Activated CD4-positive, alpha-beta T cell treated with anti-CD3 and anti-CD28 coated beads for 36 hours (primary cell): Measurements from ENCODE around the gene REM2. TPM values are rescaled to one million over a fixed set of nuclear protein-coding genes. Genes with fewer than 3 reads are reported as not detected.
A peak's percentile ranks its signal among the peaks of the same experiment; 100 is the strongest.

Experiments used
- ATAC-seq: fragments of 200-7000 bp; cut with Tn5 transposase; one replicate; pipeline ENCODE4 v1.10.0; 2021; ENCODE audit warnings: mild to moderate bottlenecking, moderate library complexity
- CTCF ChIA-PET: fragments of 350-600 bp; sonication (Branson Sonifier 250); formaldehyde crosslinking; loops from one replicate; lab custom pipeline; 2021; ENCODE audit warnings: antibody characterized with exemption; lab: Charles Lee
- POLR2A ChIA-PET: fragments of 350-600 bp; sonication (Branson Sonifier 250); formaldehyde crosslinking; loops from one replicate; lab custom pipeline; 2021; ENCODE audit warnings: antibody characterized with exemption, inconsistent platforms; lab: Charles Lee
- DNase-seq: peaks from one replicate; pipeline ENCODE4 v3.0.0-alpha.2; 2020
- H3K27ac Mint-ChIP-seq: one replicate; pipeline ENCODE4 v1.8.0; 2021; ENCODE audit warnings: mixed read lengths
- H3K27me3 Mint-ChIP-seq: one replicate; pipeline ENCODE4 v1.8.0; 2021; ENCODE audit warnings: mixed read lengths
- H3K36me3 Mint-ChIP-seq: one replicate; pipeline ENCODE4 v1.8.0; 2021; ENCODE audit warnings: low read depth, mixed read lengths
- H3K4me1 Mint-ChIP-seq: one replicate; pipeline ENCODE4 v1.8.0; 2021; ENCODE audit warnings: mixed read lengths
- H3K4me3 Mint-ChIP-seq: one replicate; pipeline ENCODE4 v1.8.0; 2021; ENCODE audit warnings: mild to moderate bottlenecking, moderate library complexity, mixed read lengths
- H3K9me3 Mint-ChIP-seq: one replicate; pipeline ENCODE4 v1.8.0; 2021; ENCODE audit warnings: low read depth, mixed read lengths
- intact Hi-C, 2 experiments: fragments of 100-400 bp; cut with DNase I in 1 of 2; cut with micrococcal nuclease in 1 of 2; formaldehyde crosslinking; loops; one replicate each; pipeline versions ENCODE4 v1.14.2 to v1.15.1; 2022 to 2024; cut with DNase I, micrococcal nuclease
- total RNA-seq, 2 experiments: library from RNA; stranded (reverse); gene quantifications; one replicate each; pipeline ENCODE4 v1.2.3, GENCODE V29; 2021

The REM2 gene
- total RNA-seq, 2 experiments from 2014 or later, result 0.33 to 0.48 TPM

DNA sequence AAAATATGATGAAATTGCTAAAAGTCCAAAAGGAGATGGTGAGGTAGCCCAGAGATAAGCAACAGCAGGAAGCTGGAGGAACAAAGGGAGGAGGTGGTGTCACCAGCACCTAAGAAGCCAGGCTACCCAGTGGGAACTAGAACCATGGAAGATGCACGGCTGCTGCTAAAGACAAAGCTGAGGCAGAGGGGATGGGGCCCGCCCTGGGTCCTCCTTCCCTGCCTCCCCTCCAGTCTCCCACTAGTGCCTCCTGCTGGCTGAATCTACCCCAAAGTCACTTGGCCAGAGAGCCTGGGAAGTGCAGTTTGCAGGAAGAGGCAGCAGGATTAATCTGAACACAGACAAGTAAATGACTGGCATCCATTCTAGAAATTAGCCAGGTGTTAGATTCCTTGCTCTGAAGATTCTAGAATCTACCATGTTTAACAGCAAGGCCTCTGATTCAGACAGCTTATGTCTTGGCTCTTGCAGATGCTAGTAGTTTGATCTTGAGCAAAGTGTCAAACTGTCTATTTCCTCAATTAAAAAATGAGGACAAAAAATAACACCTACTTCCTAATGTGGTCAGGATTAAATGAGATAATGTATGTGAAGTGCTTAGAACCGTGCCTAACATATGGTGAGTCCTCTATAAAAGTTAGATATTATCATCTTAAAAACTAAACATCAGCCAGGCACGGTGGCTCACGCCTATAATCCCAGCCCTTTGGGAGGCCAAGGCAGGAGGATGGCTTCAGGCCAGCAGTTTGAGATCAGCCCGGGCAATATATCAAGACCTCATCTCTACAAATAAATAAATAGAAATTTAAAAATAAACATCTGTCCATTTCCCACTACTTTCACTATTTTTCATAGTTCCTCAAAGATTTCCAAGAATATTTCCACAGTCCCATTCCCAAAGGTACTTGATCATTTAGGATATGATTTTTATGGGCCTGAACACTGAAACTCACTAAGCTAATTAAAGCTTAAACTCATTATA is 17.3 kb upstream of the REM2 start:
- Mint-ChIP-seq H3K36me3 (no peaks in the 10 kb centered on the region), H3K27me3 (no peaks in the 10 kb centered on the region), H3K27ac (no peak overlapping the region), H3K4me1 (peaks cover 20% of the 10 kb centered on the region), H3K4me3 (no peak overlapping the region), H3K9me3 (no peaks in the 10 kb centered on the region)
- DNase-seq (peak; percentile 54), ATAC-seq (peak; percentile 49)
- ChIA-PET POLR2A (interaction anchor here (0.6 kb wide), 1 partner anchor 36 kb away, joined by 3 read pairs; no protein-coding TSS in a partner anchor), CTCF (interaction anchor here (0.9 to 4.4 kb wide), 8 partner anchors 8 to 1009 kb away, joined by 3 to 23 read pairs (median 4); no protein-coding TSS in a partner anchor)
- intact Hi-C loops, result no loop called here

DNA sequence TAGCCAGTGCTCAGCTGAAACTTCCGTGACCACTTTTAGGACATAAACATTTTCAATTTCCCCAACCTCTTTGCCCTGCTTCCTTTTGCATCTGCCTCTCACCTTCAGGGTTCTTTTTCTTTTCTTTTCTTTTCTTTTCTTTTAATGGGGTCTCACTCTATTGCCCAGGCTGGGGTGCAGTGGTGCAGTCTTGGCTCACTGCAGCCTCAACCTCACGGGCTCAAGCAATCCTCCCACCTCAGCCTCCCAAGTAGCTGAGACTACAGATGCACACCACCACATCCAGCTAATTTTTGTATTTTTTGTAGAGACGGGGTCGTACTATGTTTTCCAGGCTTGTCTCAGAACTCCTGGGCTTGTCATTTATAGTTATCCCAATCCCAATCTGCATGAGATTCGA is 16.1 kb upstream of the REM2 start:
- CTCF ChIA-PET, result interaction anchor here (0.9 to 4.1 kb wide), 5 partner anchors 12 to 1010 kb away, joined by 3 to 18 read pairs (median 4); no protein-coding TSS in a partner anchor
- intact Hi-C loops, result no loop called here
- ATAC-seq, result no peak
- no peak for DNase-seq
- H3K36me3 Mint-ChIP-seq, result no peaks in the 10 kb centered on the region
- H3K4me1 Mint-ChIP-seq, result peaks cover 24% of the 10 kb centered on the region
- POLR2A ChIA-PET, result no interaction called here
- H3K27me3 Mint-ChIP-seq, result no peaks in the 10 kb centered on the region
- H3K27ac Mint-ChIP-seq, result no peak overlapping the region
- no peaks in the 10 kb centered on the region for H3K9me3 Mint-ChIP-seq
- H3K4me3 Mint-ChIP-seq, result no peak overlapping the region

DNA sequence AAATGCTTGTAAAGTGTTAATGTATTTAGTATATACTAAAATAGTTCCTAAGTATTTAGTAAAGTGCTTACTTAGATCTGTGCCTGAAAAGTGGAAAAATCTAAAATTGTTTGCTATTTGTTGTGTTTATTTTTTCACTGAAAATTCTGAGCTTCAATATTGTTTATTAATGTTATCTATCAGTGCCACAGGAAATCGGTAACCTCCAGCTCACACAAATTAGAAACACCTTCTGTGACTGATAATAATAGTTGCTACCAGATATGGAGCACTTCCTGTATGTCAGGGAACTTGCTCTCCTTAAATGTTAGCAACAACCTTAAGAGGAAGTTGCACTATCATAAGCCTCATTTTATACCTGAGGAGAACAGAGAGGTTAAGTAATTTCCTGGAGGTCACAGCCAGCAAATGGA is 12.2 kb upstream of the REM2 start:
- ChIA-PET POLR2A (interaction anchor here (0.6 to 1.4 kb wide), 12 partner anchors 19 to 1359 kb away, joined by 3 to 9 read pairs (median 3); partner anchors contain the start of genes CHMP4A, DAD1, METTL3 and RBM23), CTCF (interaction anchor here (0.9 to 6.7 kb wide), 11 partner anchors 12 to 300 kb away, joined by 3 to 111 read pairs (median 7); partner anchors contain the start of genes PRMT5, RBM23 and REM2)
- H3K9me3 Mint-ChIP-seq, result no peaks in the 10 kb centered on the region
- H3K36me3 Mint-ChIP-seq, result peaks cover 20% of the 10 kb centered on the region
- H3K4me1 Mint-ChIP-seq, result peaks cover 34% of the 10 kb centered on the region
- H3K27me3 Mint-ChIP-seq, result no peaks in the 10 kb centered on the region
- no peak for DNase-seq
- peak overlapping the region; percentile 99 for H3K27ac Mint-ChIP-seq
- ATAC-seq, result peak; percentile 77
- H3K4me3 Mint-ChIP-seq, result peak overlapping the region; percentile 88
- intact Hi-C loops, result loop anchor here (1.0 to 5.0 kb wide), 15 partner anchors 16 to 315 kb away; partner anchors contain the start of genes PRMT5 (in 2 of the 2), ACIN1 (in 1 of the 2), AJUBA (in 1 of the 2) and C14orf119 (in 1 of the 2)

DNA sequence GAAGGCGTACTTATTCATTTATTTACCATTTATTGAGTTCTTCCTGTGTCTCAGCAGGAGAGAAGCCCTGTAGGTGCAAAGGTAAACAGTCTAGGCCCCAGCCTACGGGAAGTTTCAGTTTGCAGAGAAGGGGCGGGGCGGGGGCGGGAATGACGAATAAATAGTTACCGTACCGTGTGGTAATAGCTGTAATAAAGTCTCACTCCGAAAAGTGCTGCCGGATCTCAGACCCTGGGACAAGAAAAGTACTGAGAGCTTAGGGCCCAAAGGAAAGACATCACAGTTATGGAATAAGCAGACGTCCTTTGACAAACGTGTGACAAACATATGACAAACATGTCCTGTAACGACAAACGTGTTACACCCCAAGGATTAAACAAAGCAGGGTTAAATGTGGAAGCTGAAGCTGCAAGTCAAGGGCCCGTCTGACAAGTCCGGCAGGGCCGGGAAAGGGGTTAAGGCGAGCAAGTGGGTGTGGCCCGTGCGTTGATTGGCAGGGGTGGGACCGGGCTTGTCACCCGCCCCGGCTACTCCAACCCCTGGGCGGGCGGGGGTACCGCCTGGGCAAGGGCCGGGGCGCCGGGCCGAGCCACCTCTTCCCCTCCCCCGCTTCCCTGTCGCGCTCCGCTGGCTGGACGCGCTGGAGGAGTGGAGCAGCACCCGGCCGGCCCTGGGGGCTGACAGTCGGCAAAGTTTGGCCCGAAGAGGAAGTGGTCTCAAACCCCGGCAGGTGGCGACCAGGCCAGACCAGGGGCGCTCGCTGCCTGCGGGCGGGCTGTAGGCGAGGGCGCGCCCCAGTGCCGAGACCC is 11.6 kb upstream of the REM2 start, which contains the start of gene LRP10:
LRP10 (plus strand) TSS at position 517 of the 809 bp plus-strand sequence. CDS start 564 bp downstream, outside the sequence.
- intact Hi-C loops, result loop anchor here (1.0 to 5.0 kb wide), 18 partner anchors 15 to 315 kb away; partner anchors contain the start of genes AJUBA (in 2 of the 2), PRMT5 (in 2 of the 2), ACIN1 (in 1 of the 2) and C14orf119 (in 1 of the 2)
- peaks cover 37% of the 10 kb centered on the region for H3K4me1 Mint-ChIP-seq
- peak within 1 kb of the TSS; percentile 88 for H3K4me3 Mint-ChIP-seq
- no peaks in the 10 kb centered on the region for H3K9me3 Mint-ChIP-seq
- ChIA-PET POLR2A (interaction anchor here (0.6 to 1.4 kb wide), 10 partner anchors 18 to 1360 kb away, joined by 3 to 9 read pairs (median 3); partner anchors contain the start of genes CHMP4A, DAD1, METTL3 and RBM23), CTCF (interaction anchor here (0.6 to 6.7 kb wide), 21 partner anchors 8 to 1019 kb away, joined by 3 to 111 read pairs (median 6); partner anchors contain the start of genes PRMT5, RBM23 and REM2)
- peak; percentile 80 for ATAC-seq
- H3K27ac Mint-ChIP-seq, result peak within 1 kb of the TSS; percentile 99
- no peaks in the 10 kb centered on the region for H3K27me3 Mint-ChIP-seq
- DNase-seq, result peak; percentile 92
- H3K36me3 Mint-ChIP-seq, result peaks cover 26% of the 10 kb centered on the region

DNA sequence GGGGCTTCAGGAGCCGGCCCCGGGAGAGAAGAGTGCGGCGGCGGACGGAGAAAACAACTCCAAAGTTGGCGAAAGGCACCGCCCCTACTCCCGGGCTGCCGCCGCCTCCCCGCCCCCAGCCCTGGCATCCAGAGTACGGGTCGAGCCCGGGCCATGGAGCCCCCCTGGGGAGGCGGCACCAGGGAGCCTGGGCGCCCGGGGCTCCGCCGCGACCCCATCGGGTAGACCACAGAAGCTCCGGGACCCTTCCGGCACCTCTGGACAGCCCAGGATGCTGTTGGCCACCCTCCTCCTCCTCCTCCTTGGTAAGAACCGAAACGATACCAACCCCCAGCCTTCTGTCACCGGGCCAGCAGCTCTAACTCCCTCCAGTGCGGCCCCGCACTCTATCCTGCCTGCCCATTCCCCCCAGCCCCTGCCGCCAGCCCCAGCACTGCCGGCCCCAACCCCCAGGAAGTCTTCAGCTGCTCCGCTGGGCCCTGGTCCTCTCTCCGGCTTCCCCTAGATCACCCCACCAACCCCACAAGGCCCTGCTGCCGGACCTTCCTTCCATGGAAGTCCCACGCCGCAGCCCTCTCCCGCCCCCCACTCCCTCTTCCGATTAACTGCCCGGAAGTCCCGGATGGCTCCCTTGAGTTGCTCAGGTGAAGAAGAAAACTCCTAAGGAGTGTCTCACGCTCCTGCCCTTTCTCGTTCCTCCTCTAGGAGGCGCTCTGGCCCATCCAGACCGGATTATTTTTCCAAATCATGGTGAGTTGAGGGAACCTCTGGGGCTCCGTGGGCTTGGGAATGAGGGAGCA is 10.8 kb upstream of the REM2 start:
- intact Hi-C loops, result loop anchor here (1.0 to 5.0 kb wide), 4 partner anchors 15 to 111 kb away; partner anchors contain the start of gene AJUBA (in 2 of the 2)
- Mint-ChIP-seq H3K9me3 (no peaks in the 10 kb centered on the region), H3K4me1 (peaks cover 37% of the 10 kb centered on the region), H3K27ac (peak overlapping the region; percentile 91), H3K4me3 (peak overlapping the region; percentile 88), H3K27me3 (no peaks in the 10 kb centered on the region), H3K36me3 (peaks cover 29% of the 10 kb centered on the region)
- CTCF ChIA-PET, result interaction anchor here (0.6 to 6.7 kb wide), 26 partner anchors 9 to 1020 kb away, joined by 3 to 111 read pairs (median 6); partner anchors contain the start of genes OXA1L, PRMT5, RBM23 and REM2
- ATAC-seq, result peak; percentile 13
- POLR2A ChIA-PET, result interaction anchor here (0.6 to 1.4 kb wide), 4 partner anchors 10 to 365 kb away, joined by 3 to 9 read pairs (median 4); partner anchors contain the start of gene DAD1
- peak; percentile 84 for DNase-seq

DNA sequence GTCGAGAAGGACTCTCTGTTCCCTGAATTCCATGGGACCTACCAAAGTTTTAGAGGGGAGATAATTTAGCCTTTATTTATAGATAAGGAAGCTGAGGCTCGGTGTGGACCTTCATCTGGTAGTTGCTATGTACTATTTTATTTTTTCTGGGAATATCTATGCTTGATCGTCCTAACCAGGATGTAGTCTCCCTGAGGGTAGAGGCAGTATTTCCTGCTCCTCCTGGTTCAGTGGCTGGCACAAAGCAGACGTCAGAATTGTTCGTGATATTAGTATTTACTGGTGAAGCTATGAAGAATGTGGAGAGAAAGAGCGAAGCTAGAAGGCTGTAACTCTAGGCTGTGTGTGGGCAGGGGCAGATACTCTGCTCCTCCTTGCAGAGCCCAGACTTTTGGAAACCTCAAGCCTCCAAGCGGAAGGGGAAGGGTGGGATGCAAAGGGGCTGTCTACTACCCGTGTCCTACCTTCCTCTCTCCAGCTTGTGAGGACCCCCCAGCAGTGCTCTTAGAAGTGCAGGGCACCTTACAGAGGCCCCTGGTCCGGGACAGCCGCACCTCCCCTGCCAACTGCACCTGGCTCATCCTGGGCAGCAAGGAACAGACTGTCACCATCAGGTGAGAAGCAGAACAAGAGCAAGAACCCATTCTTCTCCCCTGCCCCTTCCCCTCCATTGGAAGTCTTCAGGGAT is 10.0 kb upstream of the REM2 start:
- CTCF ChIA-PET, result interaction anchor here (0.6 to 6.7 kb wide), 23 partner anchors 10 to 312 kb away, joined by 3 to 111 read pairs (median 6); partner anchors contain the start of genes CDH24, OXA1L and REM2
- Mint-ChIP-seq H3K4me3 (peak overlapping the region; percentile 88), H3K27ac (peak overlapping the region; percentile 91), H3K27me3 (no peaks in the 10 kb centered on the region), H3K36me3 (peaks cover 29% of the 10 kb centered on the region), H3K9me3 (no peaks in the 10 kb centered on the region), H3K4me1 (peaks cover 37% of the 10 kb centered on the region)
- ATAC-seq, result no peak
- POLR2A ChIA-PET, result interaction anchor here (0.6 to 1.1 kb wide), 3 partner anchors 10 to 14 kb away, joined by 3 to 4 read pairs (median 3); no protein-coding TSS in a partner anchor
- intact Hi-C loops, result loop anchor here (1.0 to 5.0 kb wide), 4 partner anchors 14 to 110 kb away; partner anchors contain the start of gene AJUBA (in 2 of the 2)
- no peak for DNase-seq

DNA sequence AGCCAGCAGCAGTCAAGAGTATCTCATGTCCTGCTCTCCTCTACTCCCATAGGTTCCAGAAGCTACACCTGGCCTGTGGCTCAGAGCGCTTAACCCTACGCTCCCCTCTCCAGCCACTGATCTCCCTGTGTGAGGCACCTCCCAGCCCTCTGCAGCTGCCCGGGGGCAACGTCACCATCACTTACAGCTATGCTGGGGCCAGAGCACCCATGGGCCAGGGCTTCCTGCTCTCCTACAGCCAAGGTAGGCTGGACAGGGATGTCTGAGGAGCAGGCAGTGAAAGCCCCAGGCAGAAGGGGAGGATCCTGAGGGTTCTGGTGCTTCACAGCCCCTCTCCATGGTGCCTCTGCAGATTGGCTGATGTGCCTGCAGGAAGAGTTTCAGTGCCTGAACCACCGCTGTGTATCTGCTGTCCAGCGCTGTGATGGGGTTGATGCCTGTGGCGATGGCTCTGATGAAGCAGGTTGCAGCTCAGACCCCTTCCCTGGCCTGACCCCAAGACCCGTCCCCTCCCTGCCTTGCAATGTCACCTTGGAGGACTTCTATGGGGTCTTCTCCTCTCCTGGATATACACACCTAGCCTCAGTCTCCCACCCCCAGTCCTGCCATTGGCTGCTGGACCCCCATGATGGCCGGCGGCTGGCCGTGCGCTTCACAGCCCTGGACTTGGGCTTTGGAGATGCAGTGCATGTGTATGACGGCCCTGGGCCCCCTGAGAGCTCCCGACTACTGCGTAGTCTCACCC is 7.8 kb upstream of the REM2 start:
- peaks cover 35% of the 10 kb centered on the region for H3K36me3 Mint-ChIP-seq
- H3K4me1 Mint-ChIP-seq, result peaks cover 29% of the 10 kb centered on the region
- no peaks in the 10 kb centered on the region for H3K27me3 Mint-ChIP-seq
- ChIA-PET POLR2A (no interaction called here), CTCF (interaction anchor here (1.4 to 6.7 kb wide), 3 partner anchors 12 to 52 kb away, joined by 5 to 66 read pairs (median 23); no protein-coding TSS in a partner anchor)
- no peak overlapping the region for H3K4me3 Mint-ChIP-seq
- H3K27ac Mint-ChIP-seq, result no peak overlapping the region
- no peaks in the 10 kb centered on the region for H3K9me3 Mint-ChIP-seq
- ATAC-seq (no peak), DNase-seq (no peak)
- intact Hi-C loops, result no loop called here

DNA sequence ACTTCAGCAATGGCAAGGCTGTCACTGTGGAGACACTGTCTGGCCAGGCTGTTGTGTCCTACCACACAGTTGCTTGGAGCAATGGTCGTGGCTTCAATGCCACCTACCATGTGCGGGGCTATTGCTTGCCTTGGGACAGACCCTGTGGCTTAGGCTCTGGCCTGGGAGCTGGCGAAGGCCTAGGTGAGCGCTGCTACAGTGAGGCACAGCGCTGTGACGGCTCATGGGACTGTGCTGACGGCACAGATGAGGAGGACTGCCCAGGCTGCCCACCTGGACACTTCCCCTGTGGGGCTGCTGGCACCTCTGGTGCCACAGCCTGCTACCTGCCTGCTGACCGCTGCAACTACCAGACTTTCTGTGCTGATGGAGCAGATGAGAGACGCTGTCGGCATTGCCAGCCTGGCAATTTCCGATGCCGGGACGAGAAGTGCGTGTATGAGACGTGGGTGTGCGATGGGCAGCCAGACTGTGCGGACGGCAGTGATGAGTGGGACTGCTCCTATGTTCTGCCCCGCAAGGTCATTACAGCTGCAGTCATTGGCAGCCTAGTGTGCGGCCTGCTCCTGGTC is 7.2 kb upstream of the REM2 start:
- H3K9me3 Mint-ChIP-seq, result no peaks in the 10 kb centered on the region
- H3K27me3 Mint-ChIP-seq, result no peaks in the 10 kb centered on the region
- H3K36me3 Mint-ChIP-seq, result peaks cover 35% of the 10 kb centered on the region
- DNase-seq (no peak), ATAC-seq (no peak)
- H3K4me3 Mint-ChIP-seq, result no peak overlapping the region
- H3K4me1 Mint-ChIP-seq, result peaks cover 22% of the 10 kb centered on the region
- ChIA-PET POLR2A (no interaction called here), CTCF (interaction anchor here (0.5 to 6.7 kb wide), 7 partner anchors 11 to 1468 kb away, joined by 3 to 66 read pairs (median 3); no protein-coding TSS in a partner anchor)
- intact Hi-C loops, result no loop called here
- no peak overlapping the region for H3K27ac Mint-ChIP-seq
